GM21447 (cell line): ENCODE results near the gene SNRNP25.

ENCODE experiments used
- ATAC-seq: cut with Tn5 transposase; IDR thresholded peaks from one replicate; pipeline ENCODE4 v1.9.1; 2021; ENCODE audit not compliant: unreplicated experiment

SNRNP25 gene

DNA sequence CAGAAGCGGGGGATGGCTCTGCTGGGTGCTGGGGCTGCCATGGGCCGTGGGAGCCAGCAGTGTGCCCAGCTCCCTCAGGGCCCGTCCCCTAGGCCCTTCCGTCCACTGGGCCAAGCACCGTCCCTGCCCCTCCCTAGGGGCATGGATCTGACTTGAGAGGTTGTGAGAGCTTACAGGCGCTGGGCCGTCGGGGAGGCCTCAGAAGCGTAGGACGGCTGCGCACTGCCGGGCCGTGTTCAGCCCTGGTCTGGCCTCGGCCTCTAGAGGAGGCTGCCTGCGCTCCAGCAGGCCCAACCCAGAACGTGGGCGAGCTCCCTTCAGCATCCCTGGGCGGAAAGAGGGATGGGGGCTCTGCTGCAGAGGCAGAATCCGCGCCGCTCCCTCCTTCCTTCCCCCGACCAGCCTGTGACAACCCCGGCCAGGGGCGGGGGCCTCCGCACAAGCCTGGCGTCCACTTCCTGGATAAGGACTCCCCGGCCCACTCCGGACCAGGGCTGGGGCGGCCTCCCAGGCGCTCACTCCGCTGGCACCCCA lies 23.7 kb downstream of the SNRNP25 start:
- ATAC-seq: peak; percentile 27

GRCh38 chr16:77807-78443 lies 24.3 kb downstream of the SNRNP25 start, which contains the start of gene MPG:
TSS of gene MPG (plus strand) at chr16:78225. CDS start at chr16:78310, 85 bp downstream.
- ATAC-seq: peak; percentile 64

DNA sequence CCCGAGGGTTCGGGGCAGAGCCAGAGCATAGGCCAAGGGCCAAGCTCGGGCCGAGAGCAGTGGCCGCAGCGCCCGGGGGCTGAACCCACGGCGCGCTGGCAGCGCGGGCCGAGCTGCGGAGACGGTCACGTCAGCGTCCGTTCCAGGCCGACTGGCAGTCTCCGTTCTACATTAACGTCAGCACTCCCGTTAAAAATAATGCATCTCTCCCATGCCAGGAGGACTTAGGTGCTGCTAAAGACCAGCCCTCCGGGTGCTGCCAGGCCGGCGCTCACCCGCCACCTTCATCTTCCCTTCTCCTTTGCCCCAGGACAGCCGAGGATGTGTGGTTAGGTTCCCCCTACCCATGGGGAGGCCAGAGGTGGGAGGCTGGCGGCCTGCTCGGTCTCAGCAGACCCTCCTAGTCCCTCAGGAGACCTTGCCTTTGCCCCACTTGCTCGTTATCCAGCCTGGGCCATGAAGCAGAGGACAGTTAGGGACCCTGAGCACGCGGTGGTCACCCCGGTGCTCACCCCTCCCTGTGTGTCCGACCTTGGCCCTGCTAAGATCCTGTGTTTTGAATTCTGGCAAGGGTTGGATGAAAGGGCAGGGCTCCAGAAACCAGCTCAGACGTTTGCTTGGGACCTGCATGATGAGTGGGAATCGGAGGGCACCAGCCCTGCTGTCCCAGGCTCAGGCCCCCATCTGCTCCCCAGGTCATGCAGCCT lies 25.0 kb downstream of the SNRNP25 start:
- ATAC-seq: no peak

- no peak for ATAC-seq
Observed at GRCh38 chr16:79151-80054, 25.8 kb downstream of the SNRNP25 start.

GRCh38 chr16:83060-83603 lies 29.5 kb downstream of the SNRNP25 start:
- no peak for ATAC-seq

GRCh38 chr16:83781-84615 lies 30.4 kb downstream of the SNRNP25 start:
- ATAC-seq: no peak

DNA sequence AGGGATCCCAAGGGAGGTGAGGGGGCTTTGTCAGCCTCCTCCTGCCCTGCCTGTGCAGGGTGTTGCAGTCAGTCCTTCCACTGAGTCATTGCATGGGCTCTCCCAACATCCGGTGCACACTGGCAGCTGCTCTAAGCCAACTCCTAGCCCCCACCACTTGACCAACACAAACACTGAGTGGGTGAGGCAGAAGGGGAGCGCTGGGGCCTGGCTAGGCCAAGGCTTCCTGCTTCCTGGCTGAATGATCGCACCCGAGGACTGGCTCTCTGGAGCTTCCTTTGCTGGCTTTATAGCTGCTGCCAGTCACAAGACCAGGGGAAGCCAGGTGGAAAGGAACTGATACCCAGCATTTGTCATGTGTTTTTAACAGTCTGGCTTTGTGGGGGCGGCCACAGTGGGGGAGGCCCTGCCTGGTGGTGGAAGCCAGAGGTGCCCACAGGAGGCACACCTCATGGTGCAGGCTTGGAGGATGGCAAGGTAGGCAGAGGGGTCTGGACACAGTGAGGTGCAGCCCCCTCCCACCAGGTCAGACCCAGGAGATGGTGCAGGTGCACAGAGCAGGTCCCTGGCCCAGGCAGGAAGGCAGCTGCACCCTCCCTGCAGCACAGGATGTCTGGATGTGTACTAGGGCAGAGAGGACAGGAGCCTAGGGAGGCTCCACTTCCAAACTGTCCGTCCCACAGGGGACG lies 31.2 kb downstream of the SNRNP25 start:
- peak; percentile 83 for ATAC-seq

DNA sequence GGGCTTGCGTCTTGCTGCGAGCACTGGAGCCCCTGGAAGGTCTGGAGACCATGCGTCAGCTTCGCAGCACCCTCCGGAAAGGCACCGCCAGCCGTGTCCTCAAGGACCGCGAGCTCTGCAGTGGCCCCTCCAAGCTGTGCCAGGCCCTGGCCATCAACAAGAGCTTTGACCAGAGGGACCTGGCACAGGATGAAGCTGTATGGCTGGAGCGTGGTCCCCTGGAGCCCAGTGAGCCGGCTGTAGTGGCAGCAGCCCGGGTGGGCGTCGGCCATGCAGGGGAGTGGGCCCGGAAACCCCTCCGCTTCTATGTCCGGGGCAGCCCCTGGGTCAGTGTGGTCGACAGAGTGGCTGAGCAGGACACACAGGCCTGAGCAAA lies 31.8 kb downstream of the SNRNP25 start:
- no peak for ATAC-seq

- ATAC-seq: no peak
Observed at GRCh38 chr16:85865-86264, 32.2 kb downstream of the SNRNP25 start.

DNA sequence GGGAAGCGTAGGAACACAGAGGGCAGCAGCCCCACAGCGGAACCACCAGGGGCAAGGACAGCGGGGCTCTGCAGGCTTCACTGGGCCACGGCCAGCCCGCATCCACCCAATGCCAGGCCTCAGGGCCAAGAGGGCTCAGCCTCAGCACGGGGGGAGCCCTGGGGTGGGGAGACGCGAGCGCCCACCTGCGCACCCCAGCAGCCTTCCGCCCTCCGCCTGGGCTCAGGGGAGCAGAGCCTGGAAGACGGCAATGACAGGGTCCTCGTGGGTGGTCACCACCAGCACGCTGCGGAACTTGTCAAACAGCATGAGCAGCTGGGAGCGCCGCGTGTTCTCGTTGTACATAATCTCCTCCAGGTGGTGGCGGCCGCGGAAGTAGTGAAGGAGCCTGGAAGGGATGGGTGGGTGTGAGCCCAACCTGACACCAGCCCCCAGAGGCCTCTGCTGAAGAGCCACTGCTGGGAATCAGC lies 32.9 kb downstream of the SNRNP25 start:
- no peak for ATAC-seq

GRCh38 chr16:88613-89012 lies 35.0 kb downstream of the SNRNP25 start:
- ATAC-seq: no peak

DNA sequence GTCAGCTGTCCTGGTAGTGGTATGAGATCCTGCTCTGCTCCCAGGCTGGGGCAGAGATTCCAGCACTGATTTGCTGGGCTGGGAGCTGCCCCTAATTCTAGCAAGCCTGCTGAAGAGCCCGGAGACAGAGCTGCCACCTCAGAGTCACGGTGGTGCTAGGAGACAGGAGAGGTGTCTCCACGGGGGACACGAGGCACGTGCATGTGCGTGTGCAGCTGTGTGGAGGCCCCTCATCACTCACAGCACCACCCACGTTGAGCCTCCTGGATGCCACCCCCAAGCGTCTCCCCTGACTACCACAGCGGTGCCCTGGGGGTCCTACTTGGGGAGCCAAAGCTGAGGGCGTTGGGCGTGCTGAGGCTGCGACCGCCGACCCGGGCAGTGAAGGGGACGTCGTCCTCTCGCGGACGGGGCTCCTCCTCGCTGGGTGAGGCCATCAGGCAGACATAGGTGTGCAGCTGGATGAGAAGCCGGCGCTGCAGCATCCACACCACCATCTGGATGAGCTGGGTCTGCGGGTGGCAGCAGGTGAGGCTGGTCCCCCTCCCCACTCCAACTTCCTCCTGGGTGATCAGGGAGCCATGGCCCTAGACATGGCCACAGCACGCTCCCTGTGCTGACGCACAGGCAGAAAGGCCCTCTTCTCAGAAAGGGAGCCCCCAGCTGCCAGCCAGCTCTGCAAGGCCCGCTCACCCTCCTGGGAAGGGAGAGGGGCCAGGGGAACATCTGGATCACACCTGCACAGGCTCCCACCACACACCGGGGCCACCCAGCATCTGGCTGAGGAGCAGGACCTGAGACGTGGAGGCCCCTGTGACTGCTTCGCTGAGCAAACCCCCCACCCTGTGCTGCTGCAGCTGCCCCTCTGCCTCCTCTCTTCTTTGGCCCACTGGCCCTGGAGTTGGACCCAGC lies 36.0 kb downstream of the SNRNP25 start:
- ATAC-seq: no peak

- no peak for ATAC-seq
Observed at GRCh38 chr16:91484-91883, 37.9 kb downstream of the SNRNP25 start.

- ATAC-seq: no peak
Observed at GRCh38 chr16:92431-93339, 39.1 kb downstream of the SNRNP25 start.

GRCh38 chr16:94918-95265 lies 41.3 kb downstream of the SNRNP25 start:
- ATAC-seq: no peak

GRCh38 chr16:96935-97381 lies 43.3 kb downstream of the SNRNP25 start:
- peak; percentile 84 for ATAC-seq

GRCh38 chr16:97822-98221 lies 44.2 kb downstream of the SNRNP25 start:
- ATAC-seq: no peak
